Activated T-helper 17 cell treated with anti-CD3 and anti-CD28 coated beads, Interleukin-2, amount 50 U/mL, for 72 hours (primary cell): ENCODE measurements around the gene DNAJA2. TPM values are rescaled to one million over a fixed set of nuclear protein-coding genes. Genes with fewer than 3 reads are reported as not detected.

Experiments
- ATAC-seq: fragments of 150-1000 bp; cut with Tn5 transposase; replicated peaks from 2 replicates; pipeline ENCODE4 v1.10.0; 2021; ENCODE audit warnings: mild to moderate bottlenecking, moderate library complexity
- H3K27ac Mint-ChIP-seq: one replicate; pipeline ENCODE4 v1.8.0; 2022; ENCODE audit warnings: mixed read lengths
- H3K27me3 Mint-ChIP-seq: one replicate; pipeline ENCODE4 v1.8.0; 2022; ENCODE audit warnings: mixed read lengths
- H3K36me3 Mint-ChIP-seq: one replicate; pipeline ENCODE4 v1.8.0; 2022; ENCODE audit warnings: low read depth, mild to moderate bottlenecking, mixed read lengths
- H3K4me1 Mint-ChIP-seq: one replicate; pipeline ENCODE4 v1.8.0; 2022; ENCODE audit warnings: mixed read lengths
- H3K4me3 Mint-ChIP-seq: one replicate; pipeline ENCODE4 v1.8.0; 2022; ENCODE audit warnings: mild to moderate bottlenecking, mixed read lengths
- H3K9me3 Mint-ChIP-seq: one replicate; pipeline ENCODE4 v1.8.0; 2022; ENCODE audit warnings: mixed read lengths
- total RNA-seq, 2 donors: library from RNA; stranded (reverse); gene quantifications; one replicate each; pipeline ENCODE4 v1.2.3, GENCODE V29; 2022

The DNAJA2 gene
- total RNA-seq, 2 donors from 2014 or later: 46.2 to 77.9 TPM

DNA sequence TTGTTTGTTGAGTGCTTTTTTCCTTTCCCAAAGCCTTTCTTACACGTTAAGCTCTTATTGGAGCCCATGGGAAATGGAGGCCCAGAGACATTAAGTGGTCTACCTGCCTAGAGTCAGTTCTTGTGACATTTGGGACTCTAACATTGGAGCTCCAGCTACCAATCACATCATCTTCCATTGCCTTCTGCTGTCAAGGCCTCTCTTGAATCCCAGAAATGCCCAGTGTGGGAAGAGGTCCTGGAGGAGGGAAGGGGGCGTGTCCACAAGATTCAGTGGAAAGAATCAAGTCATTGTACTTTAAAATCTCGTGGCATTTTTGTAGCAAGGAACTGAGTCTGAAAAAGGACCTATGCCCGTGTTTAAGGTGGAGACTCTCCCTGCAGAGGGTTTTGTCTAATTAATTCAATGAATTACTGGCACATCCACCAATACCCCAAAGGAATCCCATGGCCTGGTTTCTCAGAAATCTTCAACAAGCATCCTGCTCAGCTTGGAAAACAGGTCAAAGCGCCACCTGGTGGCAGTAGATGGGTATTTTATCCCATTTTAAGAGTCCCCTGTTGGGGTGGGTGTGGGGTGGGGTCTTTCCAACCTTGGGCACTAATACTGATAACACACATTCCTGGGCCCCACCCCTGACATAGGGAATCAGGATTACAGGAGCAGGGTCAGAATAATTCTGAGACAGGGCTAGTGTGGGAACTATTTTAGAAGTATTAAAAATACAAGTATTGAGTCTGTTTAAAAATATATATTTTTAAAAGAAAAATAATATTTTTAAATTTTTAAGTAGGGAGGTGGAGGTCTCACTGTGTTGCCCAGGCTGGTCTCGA is 64.7 kb downstream of the DNAJA2 start:
- Mint-ChIP-seq H3K36me3 (peaks cover 14% of the 10 kb centered on the region), H3K27ac (no peak overlapping the region), H3K4me3 (no peak overlapping the region), H3K4me1 (peaks cover 8% of the 10 kb centered on the region), H3K27me3 (no peaks in the 10 kb centered on the region), H3K9me3 (no peaks in the 10 kb centered on the region)
- peak; percentile 61 for ATAC-seq

DNA sequence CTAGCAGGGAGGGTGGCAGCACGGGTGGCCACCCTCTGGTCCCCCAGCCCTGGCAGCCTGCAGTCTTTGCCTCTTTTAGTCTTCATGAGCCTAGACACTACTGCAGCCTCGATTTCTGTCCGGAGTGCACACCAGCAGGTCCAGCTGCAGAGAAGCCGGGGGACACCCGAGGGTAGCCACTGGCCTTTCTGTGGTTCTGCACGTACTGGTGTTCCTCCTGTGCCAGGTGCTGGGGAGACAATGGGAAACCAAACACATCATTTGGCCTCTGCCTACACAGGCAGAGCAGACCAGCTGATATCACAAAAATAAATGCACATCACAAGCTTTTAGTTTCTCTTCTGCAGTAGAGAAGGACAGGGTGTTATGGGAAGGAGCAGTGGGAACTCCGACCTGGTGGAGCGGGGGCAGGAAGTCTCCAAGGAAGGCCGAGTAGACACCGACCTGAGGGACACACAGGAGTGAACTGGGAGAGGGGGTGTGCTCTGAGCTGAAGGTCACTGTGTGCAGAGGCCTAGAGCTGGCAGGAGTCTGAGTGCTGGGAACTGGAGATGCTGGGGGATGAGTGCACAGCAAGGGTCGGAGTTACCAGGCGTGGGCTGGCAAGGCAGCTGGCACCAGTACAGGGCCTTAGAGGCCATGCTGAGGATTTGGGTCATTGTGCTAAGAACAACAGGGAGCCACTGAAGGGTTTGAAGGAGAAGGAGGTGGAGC is 66.3 kb downstream of the DNAJA2 start:
- Mint-ChIP-seq H3K27ac (no peak overlapping the region), H3K27me3 (no peaks in the 10 kb centered on the region), H3K9me3 (no peaks in the 10 kb centered on the region), H3K4me3 (no peak overlapping the region), H3K36me3 (peaks cover 14% of the 10 kb centered on the region), H3K4me1 (peaks cover 8% of the 10 kb centered on the region)
- no peak for ATAC-seq

DNA sequence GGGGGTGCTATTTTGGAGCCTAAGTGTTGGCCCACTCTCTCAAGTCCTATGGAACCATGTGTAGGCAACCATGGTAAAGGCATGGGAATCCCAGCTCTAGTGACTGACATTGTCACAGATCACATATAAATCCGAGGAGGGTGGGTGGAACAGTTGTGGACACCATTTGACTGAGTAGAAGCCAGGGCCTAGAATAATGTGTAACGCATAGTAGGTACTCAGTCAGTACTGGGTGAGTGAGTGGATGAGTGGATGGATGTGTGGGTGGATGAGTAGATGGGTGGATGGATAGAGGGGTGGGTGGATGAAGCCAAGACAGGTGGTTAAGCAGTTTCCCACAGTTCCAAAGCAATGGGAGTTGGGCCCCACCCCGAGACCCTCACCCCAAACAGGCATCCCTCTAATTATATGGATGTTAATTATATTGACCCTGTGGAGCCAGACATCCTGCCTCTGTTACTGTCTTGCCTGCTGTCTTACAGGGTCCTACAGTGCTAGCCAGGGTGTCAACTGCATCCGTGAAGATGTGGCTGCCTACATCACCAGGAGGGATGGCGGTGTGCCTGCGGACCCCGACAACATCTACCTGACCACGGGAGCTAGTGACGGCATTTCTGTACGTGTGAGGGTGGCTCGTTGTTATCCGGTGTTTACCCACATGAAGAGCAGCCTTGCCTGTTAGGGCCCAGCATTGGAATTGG is 67.0 kb downstream of the DNAJA2 start:
- no peak for ATAC-seq

More for the DNA sequence above, 67.0 kb downstream of the DNAJA2 start:
- peaks cover 8% of the 10 kb centered on the region for H3K4me1 Mint-ChIP-seq
- H3K36me3 Mint-ChIP-seq: peaks cover 14% of the 10 kb centered on the region
- H3K4me3 Mint-ChIP-seq: no peak overlapping the region
- no peak overlapping the region for H3K27ac Mint-ChIP-seq
- no peaks in the 10 kb centered on the region for H3K9me3 Mint-ChIP-seq
- H3K27me3 Mint-ChIP-seq: no peaks in the 10 kb centered on the region

Other genes starting within 250 kb of the DNAJA2 start
- gene MYLK3, start 225.3 kb downstream of the DNAJA2 start, total RNA-seq: under 1 TPM; 0.56 to 0.58 TPM
- 10 to 100 TPM; 15.6 to 21.3 TPM for gene C16orf87, start 142.5 kb downstream of the DNAJA2 start, total RNA-seq
- 1 to 10 TPM; 8.4 to 8.5 TPM for gene GPT2, start 89.3 kb downstream of the DNAJA2 start, total RNA-seq
- gene NETO2, start 170.3 kb upstream of the DNAJA2 start, total RNA-seq: 10 to 100 TPM; 17.9 to 67.0 TPM